MM.1S (cell line): ENCODE results near the gene RNF6.

Source experiments
- DNase-seq: peaks from one replicate; pipeline ENCODE4 v3.0.0-alpha.2; 2015
- H2AFZ ChIP-seq: fragments of 300-600 bp; sonication (generic); 2 replicates; pipeline ENCODE4 v1.6.0; 2016; ENCODE audit warnings: antibody characterized with exemption, low read length
- H3F3A ChIP-seq: fragments of 300-600 bp; sonication (generic); 2 replicates; pipeline ENCODE4 v1.6.1; 2016; ENCODE audit warnings: mild to moderate bottlenecking, antibody characterized with exemption, low read length, moderate library complexity, mixed read lengths; ENCODE audit not compliant: insufficient read depth
- H3K27ac ChIP-seq: fragments of 300-600 bp; sonication (generic); 2 replicates; pipeline ENCODE4 v1.5.1; 2016; ENCODE audit warnings: mild to moderate bottlenecking, low read length
- H3K27me3 ChIP-seq: fragments of 300-600 bp; sonication (generic); replicated peaks from 2 replicates; pipeline ENCODE4 v1.6.0; 2016; ENCODE audit warnings: low read length; ENCODE audit not compliant: insufficient read depth
- H3K36me3 ChIP-seq: fragments of 300-600 bp; sonication (generic); replicated peaks from 2 replicates; pipeline ENCODE4 v1.6.1; 2016; ENCODE audit warnings: mild to moderate bottlenecking, low read length, mixed read lengths; ENCODE audit not compliant: insufficient read depth
- H3K4me1 ChIP-seq: fragments of 300-600 bp; sonication (generic); 2 replicates; pipeline ENCODE4 v1.6.1; 2016; ENCODE audit warnings: low read length, mixed read lengths
- H3K4me2 ChIP-seq: fragments of 300-600 bp; sonication (generic); 2 replicates; pipeline ENCODE4 v1.6.0; 2016; ENCODE audit warnings: low read depth, low read length
- H3K4me3 ChIP-seq: fragments of 300-600 bp; sonication (generic); 2 replicates; pipeline ENCODE4 v1.5.1; 2016; ENCODE audit warnings: low read length, mixed read lengths
- H3K79me2 ChIP-seq: fragments of 300-600 bp; sonication (generic); 2 replicates; pipeline ENCODE4 v1.6.1; 2016; ENCODE audit warnings: mixed run types, low read length, mixed read lengths
- H3K9ac ChIP-seq: fragments of 300-600 bp; sonication (generic); 2 replicates; pipeline ENCODE4 v1.6.1; 2016; ENCODE audit warnings: low read length, mixed read lengths
- H3K9me2 ChIP-seq: fragments of 300-600 bp; sonication (generic); replicated peaks from 2 replicates; pipeline ENCODE4 v1.6.1; 2016; ENCODE audit warnings: mild to moderate bottlenecking, low read length, mixed read lengths; ENCODE audit not compliant: insufficient read depth
- H3K9me3 ChIP-seq: fragments of 300-600 bp; sonication (generic); replicated peaks from 2 replicates; pipeline ENCODE4 v1.6.1; 2016; ENCODE audit warnings: mild to moderate bottlenecking, low read length, mixed read lengths; ENCODE audit not compliant: insufficient read depth
- H4K20me1 ChIP-seq: fragments of 300-600 bp; sonication (generic); 2 replicates; pipeline ENCODE4 v1.6.1; 2016; ENCODE audit warnings: mild to moderate bottlenecking, low read length, moderate library complexity, mixed read lengths; ENCODE audit not compliant: insufficient read depth
- CTCF ChIP-seq: fragments of 300-600 bp; sonication (generic); IDR thresholded peaks from 2 replicates; pipeline ENCODE4 v1.5.1; 2016; ENCODE audit warnings: antibody characterized with exemption, low read length, mixed read lengths
- EZH2 ChIP-seq: fragments of 300-600 bp; sonication (generic); optimal IDR thresholded peaks from 2 replicates; pipeline ENCODE3; 2017; ENCODE audit warnings: low read depth, mild to moderate bottlenecking, antibody characterized with exemption, low read length, mixed read lengths
- EZH2phosphoT487 ChIP-seq: fragments of 300-600 bp; sonication (generic); IDR thresholded peaks from 2 replicates; pipeline ENCODE4 v1.6.1; 2018; ENCODE audit warnings: antibody characterized with exemption, low read length

The RNF6 gene

GRCh38 chr13:26236296-26236695, 14.2 kb upstream of the RNF6 start:
- TF ChIP-seq CTCF, result no peak
- no peak for TF ChIP-seq EZH2
- TF ChIP-seq EZH2phosphoT487, result no peak
- Histone ChIP-seq H3F3A (no peaks in the 10 kb centered on the region), H3K4me3 (no peak overlapping the region), H3K9ac (no peak overlapping the region), H3K4me2 (no peak overlapping the region), H2AFZ (no peak overlapping the region), H3K36me3 (no peaks in the 10 kb centered on the region), H3K4me1 (no peaks in the 10 kb centered on the region), H4K20me1 (no peaks in the 10 kb centered on the region), H3K27me3 (no peaks in the 10 kb centered on the region), H3K9me3 (no peaks in the 10 kb centered on the region), H3K27ac (no peak overlapping the region), H3K9me2 (no peaks in the 10 kb centered on the region), H3K79me2 (no peaks in the 10 kb centered on the region)
- no peak for DNase-seq

- H3K9ac ChIP-seq, result no peak overlapping the region
- H4K20me1 ChIP-seq, result no peaks in the 10 kb centered on the region
- no peak overlapping the region for H2AFZ ChIP-seq
- no peaks in the 10 kb centered on the region for H3K4me1 ChIP-seq
- TF ChIP-seq CTCF (no peak), EZH2phosphoT487 (no peak), EZH2 (no peak)
- no peaks in the 10 kb centered on the region for H3K27me3 ChIP-seq
- H3K4me3 ChIP-seq, result no peak overlapping the region
- no peaks in the 10 kb centered on the region for H3F3A ChIP-seq
- no peaks in the 10 kb centered on the region for H3K9me2 ChIP-seq
- H3K36me3 ChIP-seq, result no peaks in the 10 kb centered on the region
- no peak overlapping the region for H3K4me2 ChIP-seq
- no peak for DNase-seq
- no peak overlapping the region for H3K27ac ChIP-seq
- H3K79me2 ChIP-seq, result no peaks in the 10 kb centered on the region
- no peaks in the 10 kb centered on the region for H3K9me3 ChIP-seq
These were observed 8.6 kb upstream of the RNF6 start for GRCh38 chr13:26230703-26231102.

DNA sequence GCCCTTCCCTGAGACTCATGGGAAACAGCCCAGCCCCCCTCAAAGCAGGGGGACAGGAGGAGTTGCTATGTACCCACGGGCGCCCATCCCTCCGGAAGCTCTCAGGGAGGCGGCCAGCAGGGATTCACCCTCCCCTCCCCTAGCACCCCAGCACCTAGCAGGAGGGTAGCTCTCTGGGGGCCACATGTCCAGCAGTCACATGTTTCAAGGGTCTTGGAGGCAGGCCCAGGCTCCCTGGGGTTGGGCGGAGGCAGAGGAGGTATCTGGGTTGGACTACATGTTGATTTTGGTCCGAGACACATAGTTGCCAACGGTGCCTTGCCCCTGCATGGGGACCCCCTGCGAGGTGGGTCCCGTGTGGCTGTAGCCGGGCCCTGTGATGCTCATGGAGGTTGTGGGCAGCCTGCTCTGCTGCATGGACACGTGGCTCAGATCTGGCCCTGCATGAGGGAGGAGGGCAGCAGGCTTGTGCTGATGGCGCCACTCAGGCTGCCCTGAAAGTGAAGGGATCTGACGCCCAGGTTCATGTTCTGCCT, 7.0 kb upstream of the RNF6 start:
- Histone ChIP-seq H2AFZ (no peak overlapping the region), H4K20me1 (no peaks in the 10 kb centered on the region), H3K36me3 (no peaks in the 10 kb centered on the region), H3K4me3 (no peak overlapping the region), H3K4me1 (no peaks in the 10 kb centered on the region), H3K79me2 (no peaks in the 10 kb centered on the region), H3K9ac (no peak overlapping the region), H3K27me3 (no peaks in the 10 kb centered on the region), H3K9me3 (no peaks in the 10 kb centered on the region), H3F3A (no peaks in the 10 kb centered on the region), H3K27ac (no peak overlapping the region), H3K4me2 (no peak overlapping the region), H3K9me2 (no peaks in the 10 kb centered on the region)
- no peak for DNase-seq
- TF ChIP-seq EZH2phosphoT487, result no peak
- no peak for TF ChIP-seq EZH2
- no peak for TF ChIP-seq CTCF
